Measurements from ENCODE around the gene TRIM71. TPM values are rescaled to one million over a fixed set of nuclear protein-coding genes. Genes with fewer than 3 reads are reported as not detected.

The TRIM71 gene
- total RNA-seq, 1 donor from 2014 or later: 2.5 TPM

DNA sequence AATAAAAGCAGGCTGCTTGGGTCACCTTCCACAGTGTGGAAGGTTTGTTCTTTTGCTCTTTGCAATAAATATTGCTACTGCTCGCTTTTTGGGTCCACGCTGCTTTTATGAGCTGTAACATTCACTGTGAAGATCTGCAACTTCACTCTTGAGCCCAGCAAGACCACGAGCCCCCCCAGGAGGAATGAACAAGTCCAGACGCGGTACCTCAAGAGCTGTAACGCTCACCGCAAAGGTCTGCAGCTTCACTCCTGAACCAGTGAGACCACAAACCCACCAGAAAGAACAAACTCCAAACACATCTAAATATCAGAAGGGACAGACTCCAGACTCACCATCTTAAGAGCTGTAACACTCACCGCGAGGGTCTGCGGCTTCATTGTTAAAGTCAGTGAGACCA, 86.2 kb downstream of the TRIM71 start:
- Histone ChIP-seq H3K36me3 (no peaks in the 10 kb centered on the region), H3K27me3 (ENCODE audit: low read depth) (no peaks in the 10 kb centered on the region), H3K9me3 (no peaks in the 10 kb centered on the region), H3K4me3 (no peak overlapping the region), H3K4me1 (no peaks in the 10 kb centered on the region), H3K27ac (no peak overlapping the region)
- intact Hi-C loops (cut with DNase I): no loop called here
- ATAC-seq (no peak), DNase-seq (no peak)
- TF ChIP-seq, protein P1, sequence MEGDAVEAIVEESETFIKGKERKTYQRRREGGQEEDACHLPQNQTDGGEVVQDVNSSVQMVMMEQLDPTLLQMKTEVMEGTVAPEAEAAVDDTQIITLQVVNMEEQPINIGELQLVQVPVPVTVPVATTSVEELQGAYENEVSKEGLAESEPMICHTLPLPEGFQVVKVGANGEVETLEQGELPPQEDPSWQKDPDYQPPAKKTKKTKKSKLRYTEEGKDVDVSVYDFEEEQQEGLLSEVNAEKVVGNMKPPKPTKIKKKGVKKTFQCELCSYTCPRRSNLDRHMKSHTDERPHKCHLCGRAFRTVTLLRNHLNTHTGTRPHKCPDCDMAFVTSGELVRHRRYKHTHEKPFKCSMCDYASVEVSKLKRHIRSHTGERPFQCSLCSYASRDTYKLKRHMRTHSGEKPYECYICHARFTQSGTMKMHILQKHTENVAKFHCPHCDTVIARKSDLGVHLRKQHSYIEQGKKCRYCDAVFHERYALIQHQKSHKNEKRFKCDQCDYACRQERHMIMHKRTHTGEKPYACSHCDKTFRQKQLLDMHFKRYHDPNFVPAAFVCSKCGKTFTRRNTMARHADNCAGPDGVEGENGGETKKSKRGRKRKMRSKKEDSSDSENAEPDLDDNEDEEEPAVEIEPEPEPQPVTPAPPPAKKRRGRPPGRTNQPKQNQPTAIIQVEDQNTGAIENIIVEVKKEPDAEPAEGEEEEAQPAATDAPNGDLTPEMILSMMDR (IDR thresholded peaks at IDR 0.05): no peak

DNA sequence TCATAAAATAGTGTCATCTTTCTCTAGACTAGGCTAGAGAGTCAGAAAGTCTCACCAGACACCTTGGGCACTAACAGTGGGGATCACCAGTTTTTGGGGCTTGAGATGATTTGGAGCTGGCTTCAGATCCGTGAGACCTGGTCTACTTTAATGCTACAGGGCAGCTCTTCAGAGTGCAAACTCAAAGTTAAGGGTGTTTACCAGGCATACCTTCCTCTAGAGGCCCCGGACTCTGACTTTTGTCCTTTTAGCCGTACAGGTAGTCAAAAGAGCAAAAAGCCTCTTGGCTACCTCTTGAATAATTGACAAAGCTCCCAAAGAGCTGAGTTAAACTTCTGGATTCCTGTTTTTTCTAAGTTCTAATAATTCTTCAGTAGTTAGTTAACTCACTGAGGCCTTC, 92.2 kb downstream of the TRIM71 start:
- Histone ChIP-seq H3K4me3 (no peak overlapping the region), H3K4me1 (peaks cover 16% of the 10 kb centered on the region), H3K27me3 (ENCODE audit: low read depth) (no peaks in the 10 kb centered on the region), H3K9me3 (no peaks in the 10 kb centered on the region), H3K27ac (no peak overlapping the region), H3K36me3 (no peaks in the 10 kb centered on the region)
- TF ChIP-seq, protein P1 (IDR thresholded peaks at IDR 0.05): no peak
- DNase-seq: no peak
- ATAC-seq: no peak
- intact Hi-C loops (cut with DNase I): no loop called here

DNA sequence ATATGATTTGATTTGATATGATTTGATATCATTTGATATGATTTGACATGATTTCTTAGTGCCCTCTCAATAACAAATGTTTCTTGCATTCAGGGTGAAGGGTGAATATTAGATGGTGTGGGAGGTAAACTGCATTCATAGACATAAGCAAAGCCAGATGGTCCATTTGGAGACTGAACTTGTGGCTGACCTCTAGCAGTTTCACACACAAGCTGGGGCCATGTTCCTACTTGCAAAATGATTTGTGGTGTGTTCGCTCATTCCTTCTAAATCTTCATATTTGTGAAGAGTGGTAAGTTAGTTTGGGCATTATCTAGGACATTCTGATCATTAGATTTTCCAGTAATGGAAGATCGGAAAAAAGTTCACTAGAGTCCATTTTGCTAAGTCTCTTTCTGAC, 93.2 kb downstream of the TRIM71 start:
- Histone ChIP-seq H3K36me3 (no peaks in the 10 kb centered on the region), H3K4me3 (no peak overlapping the region), H3K27ac (no peak overlapping the region), H3K27me3 (ENCODE audit: low read depth) (no peaks in the 10 kb centered on the region), H3K4me1 (peaks cover 16% of the 10 kb centered on the region), H3K9me3 (no peaks in the 10 kb centered on the region)
- ATAC-seq (no peak), DNase-seq (no peak)
- intact Hi-C loops (cut with DNase I): no loop called here
- TF ChIP-seq, protein P1 (IDR thresholded peaks at IDR 0.05): no peak

DNA sequence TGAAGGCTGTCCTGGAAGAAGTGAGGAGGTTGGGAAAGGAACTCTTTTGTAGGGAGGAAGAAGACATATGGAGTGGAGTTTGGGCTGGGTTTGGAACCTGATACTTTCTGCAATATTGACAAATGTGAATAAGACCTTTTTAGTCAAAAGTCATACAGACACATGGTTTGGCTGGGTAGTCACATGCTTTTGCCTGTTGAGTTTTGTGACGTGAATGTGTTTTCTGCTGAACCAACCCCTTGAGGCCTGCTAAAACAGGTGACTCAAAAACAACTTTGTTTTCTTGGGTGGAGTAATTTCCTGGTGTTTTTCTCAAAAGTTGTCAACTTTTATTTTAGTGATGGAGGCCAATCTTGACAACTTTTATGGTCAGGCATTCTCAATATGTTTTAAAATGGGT, 94.2 kb downstream of the TRIM71 start:
- no peaks in the 10 kb centered on the region for H3K36me3 ChIP-seq
- peaks cover 16% of the 10 kb centered on the region for H3K4me1 ChIP-seq
- TF ChIP-seq, protein P1 (IDR thresholded peaks at IDR 0.05): no peak
- H3K27ac ChIP-seq: no peak overlapping the region
- ATAC-seq (no peak), DNase-seq (no peak)
- no peaks in the 10 kb centered on the region for H3K27me3 ChIP-seq (ENCODE audit: low read depth)
- intact Hi-C loops (cut with DNase I): no loop called here
- H3K4me3 ChIP-seq: no peak overlapping the region
- H3K9me3 ChIP-seq: peaks cover 2% of the 10 kb centered on the region

DNA sequence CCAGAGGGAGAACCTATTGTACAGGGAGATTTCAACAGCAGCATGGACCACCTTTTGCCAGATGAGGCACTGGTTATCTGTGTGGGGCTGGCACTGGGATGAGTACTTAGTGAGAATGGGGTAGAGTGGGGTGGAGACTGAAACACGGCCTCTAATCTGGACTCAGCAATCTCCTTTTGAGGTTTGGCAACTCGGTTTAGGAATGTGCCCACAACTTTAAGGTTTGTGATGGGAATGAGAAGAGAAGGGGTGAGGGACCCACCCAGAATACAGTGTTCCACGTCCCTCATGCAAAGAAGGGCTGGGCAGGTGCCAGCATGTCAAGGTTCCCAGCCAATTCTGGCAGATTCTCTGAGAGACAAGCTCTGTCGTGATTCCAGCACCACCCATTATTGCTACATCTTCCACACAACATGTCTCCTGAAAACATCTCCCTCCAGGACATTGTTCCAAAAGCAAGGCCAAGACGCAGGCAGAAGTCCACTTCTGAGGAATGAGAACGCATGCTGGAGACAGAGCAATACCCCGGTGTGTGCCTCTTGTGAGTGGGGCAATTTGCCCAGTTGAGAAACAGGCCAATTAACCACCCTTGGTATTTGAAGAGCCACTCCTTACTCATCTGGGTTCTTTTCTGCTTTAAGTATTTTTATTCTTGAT, 96.1 kb downstream of the TRIM71 start:
- peaks cover 16% of the 10 kb centered on the region for H3K4me1 ChIP-seq
- intact Hi-C loops (cut with DNase I): no loop called here

More for the DNA sequence above, 96.1 kb downstream of the TRIM71 start:
- TF ChIP-seq, protein P1 (IDR thresholded peaks at IDR 0.05): no peak
- DNase-seq (no peak), ATAC-seq (peak; percentile 87 to 95)
- Histone ChIP-seq H3K27ac (peak overlapping the region; percentile 19), H3K9me3 (peaks cover 7% of the 10 kb centered on the region), H3K4me3 (no peak overlapping the region), H3K27me3 (ENCODE audit: low read depth) (no peaks in the 10 kb centered on the region), H3K36me3 (no peaks in the 10 kb centered on the region)

Data from lower lobe of right lung (tissue), 2 donors.